ENCODE measurements around the gene RHOF.

- no peak for TF ChIP-seq CTCF (IDR thresholded peaks at IDR 0.05)
- TF ChIP-seq POLR2A (IDR thresholded peaks at IDR 0.05) = no peak
Measured at GRCh38 chr12:121794534-121795033, 1.1 kb upstream of the RHOF start.
